Neural progenitor cell (in vitro differentiated cells): ENCODE data around the gene OR10R2. TPM values are rescaled to one million over a fixed set of nuclear protein-coding genes. Genes with fewer than 3 reads are reported as not detected.

Experiments
- DNase-seq: peaks from one replicate; pipeline ENCODE4 v3.0.0-alpha.2; 2016; ENCODE audit warnings: low spot score
- H2AFZ ChIP-seq: fragments of 200-600 bp; sonication (generic); replicated peaks from 2 replicates; pipeline ENCODE4 v1.6.1; 2016; ENCODE audit warnings: antibody characterized with exemption
- H3F3A ChIP-seq: fragments of 200-600 bp; sonication (generic); 2 replicates; pipeline ENCODE4 v1.6.1; 2016; ENCODE audit warnings: antibody characterized with exemption, low read depth
- H3K27ac ChIP-seq: fragments of 200-600 bp; sonication (generic); 2 replicates; pipeline ENCODE4 v1.5.1; 2016; ENCODE audit warnings: mild to moderate bottlenecking
- H3K27me3 ChIP-seq: fragments of 200-600 bp; sonication (generic); 2 replicates; pipeline ENCODE4 v1.6.1; 2016; ENCODE audit warnings: mild to moderate bottlenecking, moderate library complexity
- H3K36me3 ChIP-seq: fragments of 200-600 bp; sonication (generic); 2 replicates; pipeline ENCODE4 v1.5.1; 2016
- H3K4me1 ChIP-seq: fragments of 200-600 bp; sonication (generic); 2 replicates; pipeline ENCODE4 v1.6.1; 2016; ENCODE audit warnings: mixed run types
- H3K4me2 ChIP-seq: fragments of 200-600 bp; sonication (generic); 2 replicates; pipeline ENCODE4 v1.6.1; 2016
- H3K4me3 ChIP-seq: fragments of 200-600 bp; sonication (generic); 2 replicates; pipeline ENCODE4 v1.5.1; 2016
- H3K79me2 ChIP-seq: fragments of 200-600 bp; sonication (generic); 2 replicates; pipeline ENCODE4 v1.6.1; 2016; ENCODE audit warnings: low read depth
- H3K9ac ChIP-seq: fragments of 200-600 bp; sonication (generic); 2 replicates; pipeline ENCODE4 v1.6.1; 2016
- H3K9me3 ChIP-seq: fragments of 200-600 bp; sonication (generic); 2 replicates; pipeline ENCODE4 v1.5.1; 2016; ENCODE audit warnings: low read depth
- H4K20me1 ChIP-seq: fragments of 200-600 bp; sonication (generic); 2 replicates; pipeline ENCODE4 v1.6.1; 2016; ENCODE audit warnings: low read depth
- H3K27ac Mint-ChIP-seq: 3 replicates; pipeline ENCODE4 v1.8.0; 2021; ENCODE audit warnings: mixed read lengths
- H3K27me3 Mint-ChIP-seq: 2 replicates; pipeline ENCODE4 v1.8.0; 2022; ENCODE audit warnings: low read depth, mild to moderate bottlenecking, inconsistent platforms, moderate library complexity, mixed read lengths; ENCODE audit not compliant: insufficient read depth
- H3K36me3 Mint-ChIP-seq: 3 replicates; pipeline ENCODE4 v1.8.0; 2021; ENCODE audit warnings: mixed read lengths
- H3K4me1 Mint-ChIP-seq: 3 replicates; pipeline ENCODE4 v1.8.0; 2021; ENCODE audit warnings: mixed read lengths
- H3K4me3 Mint-ChIP-seq: 3 replicates; pipeline ENCODE4 v1.8.0; 2021; ENCODE audit warnings: mild to moderate bottlenecking, moderate library complexity, mixed read lengths
- H3K9me3 Mint-ChIP-seq: 3 replicates; pipeline ENCODE4 v1.8.0; 2020; ENCODE audit warnings: mixed read lengths
- CTCF ChIP-seq: fragments of 200-600 bp; sonication (generic); IDR thresholded peaks from 2 replicates; pipeline ENCODE4 v1.5.1; 2017; ENCODE audit warnings: antibody characterized with exemption, mild to moderate bottlenecking
- EZH2 ChIP-seq: fragments of 200-600 bp; sonication (generic); IDR thresholded peaks from 2 replicates; pipeline ENCODE4 v1.6.1; 2017; ENCODE audit warnings: antibody characterized with exemption, mild to moderate bottlenecking, moderate library complexity
- EZH2phosphoT487 ChIP-seq: fragments of 200-600 bp; sonication (generic); IDR thresholded peaks from 2 replicates; pipeline ENCODE4 v1.6.1; 2017; ENCODE audit warnings: antibody characterized with exemption
- total RNA-seq: library from RNA; depleted of rRNA; stranded (reverse); fragments of >200 nt; gene quantifications from 2 replicates; pipeline ENCODE4 v1.2.3, GENCODE V29; 2015; ENCODE audit warnings: low replicate concordance

OR10R2 gene
- total RNA-seq, 1 donor from 2014 or later, result not detected

GRCh38 chr1:158434741-158435140 lies 37.3 kb upstream of the OR10R2 start:
- H3K27me3 Mint-ChIP-seq, result no peaks in the 10 kb centered on the region
- no peak overlapping the region for H3K9ac ChIP-seq
- no peaks in the 10 kb centered on the region for H3K36me3 Mint-ChIP-seq
- no peaks in the 10 kb centered on the region for H3K27me3 ChIP-seq
- TF ChIP-seq EZH2phosphoT487 (no peak), CTCF (no peak), EZH2 (no peak)
- no peak overlapping the region for H3K27ac Mint-ChIP-seq
- H3K4me1 Mint-ChIP-seq, result no peaks in the 10 kb centered on the region
- H3K4me1 ChIP-seq, result no peaks in the 10 kb centered on the region
- H3K27ac ChIP-seq, result no peak overlapping the region
- peaks cover 3% of the 10 kb centered on the region for H3K9me3 Mint-ChIP-seq
- H2AFZ ChIP-seq, result no peak overlapping the region
- H3K4me3 Mint-ChIP-seq, result no peak overlapping the region
- DNase-seq, result no peak
- H3K79me2 ChIP-seq, result no peaks in the 10 kb centered on the region
- H3K4me3 ChIP-seq, result no peak overlapping the region
- no peaks in the 10 kb centered on the region for H3F3A ChIP-seq
- H3K36me3 ChIP-seq, result no peaks in the 10 kb centered on the region
- no peak overlapping the region for H3K4me2 ChIP-seq
- no peaks in the 10 kb centered on the region for H3K9me3 ChIP-seq
- H4K20me1 ChIP-seq, result no peaks in the 10 kb centered on the region

GRCh38 chr1:158445376-158445775 lies 26.6 kb upstream of the OR10R2 start:
- H3K9me3 ChIP-seq, result no peaks in the 10 kb centered on the region
- H3K27me3 ChIP-seq, result no peaks in the 10 kb centered on the region
- H3K4me3 ChIP-seq, result no peak overlapping the region
- H3K4me1 Mint-ChIP-seq, result no peaks in the 10 kb centered on the region
- no peak overlapping the region for H3K4me2 ChIP-seq
- TF ChIP-seq EZH2 (no peak), EZH2phosphoT487 (no peak), CTCF (no peak)
- no peaks in the 10 kb centered on the region for H3K4me1 ChIP-seq
- no peaks in the 10 kb centered on the region for H3K27me3 Mint-ChIP-seq
- H3F3A ChIP-seq, result no peaks in the 10 kb centered on the region
- no peaks in the 10 kb centered on the region for H4K20me1 ChIP-seq
- no peaks in the 10 kb centered on the region for H3K36me3 ChIP-seq
- no peaks in the 10 kb centered on the region for H3K9me3 Mint-ChIP-seq
- DNase-seq, result no peak
- no peak overlapping the region for H2AFZ ChIP-seq
- H3K79me2 ChIP-seq, result no peaks in the 10 kb centered on the region
- H3K36me3 Mint-ChIP-seq, result no peaks in the 10 kb centered on the region
- H3K27ac ChIP-seq, result no peak overlapping the region
- H3K27ac Mint-ChIP-seq, result no peak overlapping the region
- H3K9ac ChIP-seq, result no peak overlapping the region
- H3K4me3 Mint-ChIP-seq, result no peak overlapping the region

GRCh38 chr1:158454537-158454936 lies 17.5 kb upstream of the OR10R2 start:
- H3K9ac ChIP-seq, result no peak overlapping the region
- no peaks in the 10 kb centered on the region for H3K4me1 ChIP-seq
- no peaks in the 10 kb centered on the region for H3K27me3 ChIP-seq
- no peak overlapping the region for H3K4me3 ChIP-seq
- no peaks in the 10 kb centered on the region for H4K20me1 ChIP-seq
- Mint-ChIP-seq H3K27me3 (no peaks in the 10 kb centered on the region), H3K9me3 (peaks cover 3% of the 10 kb centered on the region), H3K36me3 (no peaks in the 10 kb centered on the region), H3K4me3 (no peak overlapping the region), H3K4me1 (no peaks in the 10 kb centered on the region), H3K27ac (no peak overlapping the region)
- H3K9me3 ChIP-seq, result no peaks in the 10 kb centered on the region
- H3K36me3 ChIP-seq, result no peaks in the 10 kb centered on the region
- H3K27ac ChIP-seq, result no peak overlapping the region
- no peak for DNase-seq
- no peak overlapping the region for H2AFZ ChIP-seq
- TF ChIP-seq CTCF (no peak), EZH2 (no peak), EZH2phosphoT487 (no peak)
- H3K79me2 ChIP-seq, result no peaks in the 10 kb centered on the region
- H3F3A ChIP-seq, result no peaks in the 10 kb centered on the region
- H3K4me2 ChIP-seq, result no peak overlapping the region
